Measurements from ENCODE around the gene CRTAP. TPM values are rescaled to one million over a fixed set of nuclear protein-coding genes. Genes with fewer than 3 reads are reported as not detected.

The CRTAP gene
- total RNA-seq, 3 donors from 2014 or later, result 16.3 to 21.9 (median 21.7) TPM

DNA sequence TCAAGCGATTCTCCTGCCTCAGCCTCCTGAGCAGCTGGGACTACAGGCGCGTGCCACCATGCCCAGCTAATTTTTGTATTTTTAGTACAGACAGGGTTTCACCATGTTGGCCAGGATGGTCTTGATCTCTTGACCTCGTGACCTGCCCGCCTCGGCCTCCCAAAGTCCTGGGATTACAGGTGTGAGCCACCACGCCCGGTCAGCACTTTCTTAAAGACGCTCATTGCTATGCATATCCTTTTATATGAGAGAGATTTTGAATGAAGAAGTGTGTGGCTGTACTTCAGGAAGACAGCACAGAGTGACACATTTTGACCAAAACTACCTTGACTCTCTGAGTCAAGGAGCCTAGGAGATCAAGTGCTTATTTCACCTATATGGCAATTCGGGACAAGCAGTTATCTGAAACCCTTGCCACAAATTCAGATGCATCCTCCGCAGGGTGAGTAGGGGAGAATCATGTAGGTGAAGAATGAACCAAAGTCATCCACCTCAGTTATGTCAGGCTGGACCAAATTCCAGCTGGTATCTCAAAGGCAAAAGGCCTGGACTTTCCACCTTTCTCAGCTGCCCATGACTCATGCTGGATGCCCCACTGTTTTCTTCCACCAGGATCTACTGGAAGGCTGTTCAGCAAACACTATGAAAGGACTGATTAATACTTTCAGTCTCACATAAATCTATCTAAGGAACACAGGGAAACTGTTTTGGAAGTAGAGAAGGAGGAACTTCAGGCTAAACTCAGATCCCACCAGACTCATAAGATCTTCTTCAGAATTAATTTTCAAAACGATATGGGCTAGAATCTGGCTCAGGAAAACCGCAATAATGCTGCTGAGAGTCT is 72.9 kb downstream of the CRTAP start:
- Mint-ChIP-seq H3K4me1 (ENCODE audit: low read depth) (no peaks in the 10 kb centered on the region), H3K9me3 (peaks cover 4% of the 10 kb centered on the region), H3K4me3 (no peak overlapping the region), H3K27me3 (ENCODE audit: low read depth) (peaks cover 14% of the 10 kb centered on the region), H3K36me3 (ENCODE audit: insufficient read depth) (peaks cover 1% of the 10 kb centered on the region)
- DNase-seq (no peak), ATAC-seq (no peak)

DNA sequence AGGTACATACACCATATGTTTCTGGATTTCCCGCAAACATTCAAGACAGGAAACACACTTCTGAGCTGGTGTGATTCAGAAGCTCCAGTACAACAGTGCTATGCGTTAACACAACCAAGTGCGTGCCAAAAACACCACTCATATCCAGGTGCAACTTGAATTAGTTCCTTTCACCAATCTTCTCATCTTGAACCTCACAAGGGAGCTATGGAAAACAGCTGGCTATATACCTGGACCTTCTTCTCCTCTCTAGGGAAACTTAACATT is 73.5 kb downstream of the CRTAP start:
- Mint-ChIP-seq H3K4me3 (no peak overlapping the region), H3K4me1 (ENCODE audit: low read depth) (no peaks in the 10 kb centered on the region), H3K27me3 (ENCODE audit: low read depth) (peaks cover 14% of the 10 kb centered on the region), H3K36me3 (ENCODE audit: insufficient read depth) (peaks cover 1% of the 10 kb centered on the region), H3K9me3 (peaks cover 4% of the 10 kb centered on the region)
- ATAC-seq, result no peak
- no peak for DNase-seq

DNA sequence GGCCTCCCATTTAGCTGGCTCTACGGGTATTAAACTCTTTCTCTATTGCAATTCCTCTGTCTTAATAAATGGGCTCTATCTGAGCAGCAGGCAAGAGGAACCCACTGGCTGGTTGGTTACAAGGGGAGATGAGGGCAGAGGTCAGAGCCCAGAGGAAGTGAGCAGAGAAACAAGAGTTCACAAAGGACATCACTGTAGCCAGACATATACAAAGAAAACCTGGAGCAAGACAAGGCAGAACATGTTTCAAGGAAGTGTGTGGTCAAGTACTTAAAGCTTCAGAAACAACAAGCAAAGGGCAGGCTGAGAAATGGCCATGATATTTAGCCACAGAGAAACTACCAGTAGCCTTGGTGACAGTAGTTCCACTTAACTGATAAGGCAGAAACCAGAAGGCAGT is 80.5 kb downstream of the CRTAP start:
- Mint-ChIP-seq H3K27me3 (ENCODE audit: low read depth) (no peaks in the 10 kb centered on the region), H3K36me3 (ENCODE audit: insufficient read depth) (no peaks in the 10 kb centered on the region), H3K4me1 (ENCODE audit: low read depth) (no peaks in the 10 kb centered on the region), H3K9me3 (no peaks in the 10 kb centered on the region), H3K4me3 (no peak overlapping the region)
- no peak for DNase-seq
- no peak for ATAC-seq

DNA sequence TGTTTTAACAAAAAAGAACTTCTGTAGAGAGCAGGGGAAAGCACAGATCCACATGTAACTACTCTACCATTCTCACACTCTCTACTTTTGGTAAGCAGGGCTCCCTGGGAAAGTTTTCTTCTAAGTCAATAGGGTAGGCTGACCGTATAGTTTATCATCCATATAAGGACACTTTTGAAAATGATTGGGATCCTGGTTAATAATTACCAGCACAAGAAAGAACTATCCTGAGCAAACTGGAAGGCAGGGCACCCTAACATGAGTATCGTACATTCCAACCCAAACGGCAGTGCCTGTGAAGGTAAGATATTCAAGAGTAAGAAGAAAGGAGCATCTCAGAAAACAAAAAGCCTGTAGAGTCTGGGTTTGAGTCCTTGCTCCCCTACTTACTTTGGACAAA is 82.7 kb downstream of the CRTAP start:
- no peak for DNase-seq
- ATAC-seq, result no peak
- H3K4me1 Mint-ChIP-seq (ENCODE audit: low read depth), result no peaks in the 10 kb centered on the region
- H3K36me3 Mint-ChIP-seq (ENCODE audit: insufficient read depth), result no peaks in the 10 kb centered on the region
- no peak overlapping the region for H3K4me3 Mint-ChIP-seq
- H3K9me3 Mint-ChIP-seq, result no peaks in the 10 kb centered on the region
- H3K27me3 Mint-ChIP-seq (ENCODE audit: low read depth), result no peaks in the 10 kb centered on the region

Other genes starting within 250 kb of the CRTAP start
- 100 to 1,000 TPM in 1 of 3 donors, 10 to 100 TPM in 2; 65.3 to 131 (median 86.3) TPM for gene CCR4, start 162.4 kb upstream of the CRTAP start, total RNA-seq
- 10 to 100 TPM; 25.1 to 37.7 (median 34.2) TPM for gene GLB1, start 16.9 kb upstream of the CRTAP start, total RNA-seq
- 10 to 100 TPM; 11.5 to 14.5 (median 11.6) TPM for gene TMPPE, start 16.9 kb upstream of the CRTAP start, total RNA-seq
- gene SUSD5, start 104.8 kb downstream of the CRTAP start, total RNA-seq, result not detected
- gene FBXL2, start 163.4 kb downstream of the CRTAP start, total RNA-seq, result not detected